Activated CD4-positive, alpha-beta T cell treated with anti-CD3 and anti-CD28 coated beads, Interleukin-2, amount 10 ng/mL, durations not matched to agents 24 days and 14 days (primary cell): ENCODE data around the gene UGT1A3. TPM values are rescaled to one million over a fixed set of nuclear protein-coding genes. Genes with fewer than 3 reads are reported as not detected.

ENCODE experiments used
- DNase-seq: peaks from one replicate; pipeline ENCODE4 v3.0.0; 2022
- H3K27ac Mint-ChIP-seq: one replicate; pipeline ENCODE4 v1.8.0; 2022; ENCODE audit warnings: mild to moderate bottlenecking, mixed read lengths
- H3K27me3 Mint-ChIP-seq: one replicate; pipeline ENCODE4 v1.8.0; 2022; ENCODE audit warnings: mixed read lengths
- H3K36me3 Mint-ChIP-seq: one replicate; pipeline ENCODE4 v1.8.0; 2022; ENCODE audit warnings: low read depth, mild to moderate bottlenecking, mixed read lengths
- H3K4me1 Mint-ChIP-seq: one replicate; pipeline ENCODE4 v1.8.0; 2021; ENCODE audit warnings: mixed read lengths
- H3K4me3 Mint-ChIP-seq: one replicate; pipeline ENCODE4 v1.8.0; 2022; ENCODE audit warnings: mild to moderate bottlenecking, moderate library complexity, mixed read lengths
- H3K9me3 Mint-ChIP-seq: one replicate; pipeline ENCODE4 v1.8.0; 2021; ENCODE audit warnings: mixed read lengths
- intact Hi-C: fragments of 100-400 bp; cut with micrococcal nuclease; formaldehyde crosslinking; loops from one replicate; pipeline ENCODE4 v1.15.1; 2023
- total RNA-seq: library from RNA; stranded (reverse); gene quantifications from 2 replicates; pipeline ENCODE4 v1.2.3, GENCODE V29; 2022

Gene UGT1A3
- total RNA-seq, 1 donor from 2014 or later, result not detected

DNA sequence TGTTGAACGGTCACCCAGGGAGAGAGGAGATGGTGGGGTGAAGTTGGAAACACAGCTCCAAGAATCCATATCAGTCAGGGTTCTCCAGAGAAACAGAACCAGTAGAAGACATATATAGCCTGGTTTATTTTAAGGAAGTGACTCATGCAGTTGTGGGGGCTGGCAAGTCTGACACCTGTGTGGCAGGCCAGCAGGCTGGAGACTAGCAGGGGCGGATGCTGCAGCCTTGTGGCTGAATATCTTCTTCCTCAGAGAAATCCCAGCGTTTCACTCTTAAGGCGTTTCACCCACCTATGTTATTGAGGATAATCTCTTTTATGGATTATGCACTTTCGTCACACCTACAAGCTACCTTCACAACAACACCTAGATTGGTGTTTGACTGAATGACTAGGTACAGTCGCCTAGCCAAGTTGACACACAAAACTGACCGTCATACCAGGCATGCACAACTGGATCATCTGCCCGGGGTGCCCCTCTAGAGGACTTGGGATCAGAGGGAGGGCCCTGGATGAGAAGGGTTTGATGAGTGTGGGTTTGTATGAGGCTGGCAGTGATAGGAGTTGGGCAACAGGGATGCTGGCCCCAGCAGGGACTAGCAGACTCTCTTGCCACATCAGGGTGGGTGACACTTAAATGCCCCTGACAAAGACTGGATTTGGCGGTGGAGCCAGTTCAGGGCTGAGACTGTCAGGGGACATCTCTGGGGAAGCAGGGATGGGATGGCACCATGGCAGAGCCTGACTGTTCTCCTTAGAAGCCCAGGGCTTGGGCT, 72.7 kb downstream of the UGT1A3 start:
- Mint-ChIP-seq H3K4me3 (no peak overlapping the region), H3K36me3 (no peaks in the 10 kb centered on the region), H3K9me3 (no peaks in the 10 kb centered on the region), H3K4me1 (no peaks in the 10 kb centered on the region), H3K27me3 (peaks cover 2% of the 10 kb centered on the region), H3K27ac (no peak overlapping the region)
- DNase-seq, result no peak
- intact Hi-C loops, result no loop called here

DNA sequence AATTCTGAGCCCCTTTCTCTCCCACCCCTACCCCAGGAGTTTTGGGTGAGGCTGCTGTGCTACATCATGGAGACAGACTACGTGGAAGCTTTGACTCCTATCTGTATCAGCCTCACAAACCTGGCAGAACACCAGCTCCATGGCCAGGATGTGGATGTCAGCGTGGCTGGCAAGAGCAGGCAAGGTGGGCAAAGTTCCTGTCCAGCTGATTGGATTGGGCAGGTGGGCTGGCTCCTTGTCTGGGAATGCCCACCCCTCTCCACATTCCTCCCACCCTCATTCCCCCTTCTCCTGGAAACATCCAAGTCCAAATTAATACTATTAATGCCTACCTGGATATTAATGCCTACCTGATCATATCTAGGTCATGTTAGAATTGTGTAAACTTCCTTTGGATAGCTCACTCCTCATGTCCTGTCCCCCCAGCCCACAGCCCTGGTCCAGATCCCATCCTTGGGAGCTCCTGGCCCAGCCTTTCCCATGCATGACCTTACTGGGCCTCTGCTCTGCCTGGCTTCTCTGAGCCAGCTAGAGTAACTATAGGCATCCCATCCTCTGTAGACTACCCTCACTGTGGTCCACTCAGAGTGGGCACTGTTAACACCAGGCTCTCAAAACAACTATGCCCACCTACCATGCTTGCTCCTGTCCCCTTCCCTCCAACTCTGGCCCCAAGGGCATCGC, 73.4 kb downstream of the UGT1A3 start:
- H3K27me3 Mint-ChIP-seq, result peaks cover 2% of the 10 kb centered on the region
- no peaks in the 10 kb centered on the region for H3K36me3 Mint-ChIP-seq
- no peaks in the 10 kb centered on the region for H3K4me1 Mint-ChIP-seq
- no peak overlapping the region for H3K27ac Mint-ChIP-seq
- intact Hi-C loops, result no loop called here
- no peaks in the 10 kb centered on the region for H3K9me3 Mint-ChIP-seq
- DNase-seq, result no peak
- H3K4me3 Mint-ChIP-seq, result no peak overlapping the region

GRCh38 chr2:233803292-233803911, 74.6 kb downstream of the UGT1A3 start:
- Mint-ChIP-seq H3K9me3 (no peaks in the 10 kb centered on the region), H3K4me1 (no peaks in the 10 kb centered on the region), H3K27ac (no peak overlapping the region), H3K27me3 (peaks cover 2% of the 10 kb centered on the region), H3K36me3 (no peaks in the 10 kb centered on the region), H3K4me3 (no peak overlapping the region)
- intact Hi-C loops, result no loop called here
- no peak for DNase-seq

DNA sequence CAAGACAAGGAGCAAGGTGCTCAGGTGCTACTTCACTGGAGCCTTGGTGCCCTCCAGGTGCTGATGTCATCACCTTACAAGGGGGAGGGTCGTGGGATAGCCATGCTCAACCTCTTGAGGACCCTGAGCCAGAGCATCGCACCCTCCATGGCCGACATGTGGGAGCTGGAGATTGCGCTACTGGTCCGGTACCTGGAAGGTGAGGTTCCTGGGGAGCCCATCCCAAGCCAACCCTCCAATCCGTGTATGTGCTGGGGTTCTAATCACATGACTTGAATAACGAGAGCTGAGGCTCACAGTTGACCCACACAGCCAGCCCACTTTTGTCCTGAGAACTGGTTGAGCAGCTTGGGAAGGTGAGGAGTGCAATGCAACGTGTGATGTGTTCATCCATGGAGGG, 75.2 kb downstream of the UGT1A3 start:
- Mint-ChIP-seq H3K4me1 (no peaks in the 10 kb centered on the region), H3K9me3 (no peaks in the 10 kb centered on the region), H3K27me3 (peaks cover 2% of the 10 kb centered on the region), H3K4me3 (no peak overlapping the region), H3K27ac (no peak overlapping the region), H3K36me3 (no peaks in the 10 kb centered on the region)
- intact Hi-C loops, result no loop called here
- DNase-seq, result no peak

DNA sequence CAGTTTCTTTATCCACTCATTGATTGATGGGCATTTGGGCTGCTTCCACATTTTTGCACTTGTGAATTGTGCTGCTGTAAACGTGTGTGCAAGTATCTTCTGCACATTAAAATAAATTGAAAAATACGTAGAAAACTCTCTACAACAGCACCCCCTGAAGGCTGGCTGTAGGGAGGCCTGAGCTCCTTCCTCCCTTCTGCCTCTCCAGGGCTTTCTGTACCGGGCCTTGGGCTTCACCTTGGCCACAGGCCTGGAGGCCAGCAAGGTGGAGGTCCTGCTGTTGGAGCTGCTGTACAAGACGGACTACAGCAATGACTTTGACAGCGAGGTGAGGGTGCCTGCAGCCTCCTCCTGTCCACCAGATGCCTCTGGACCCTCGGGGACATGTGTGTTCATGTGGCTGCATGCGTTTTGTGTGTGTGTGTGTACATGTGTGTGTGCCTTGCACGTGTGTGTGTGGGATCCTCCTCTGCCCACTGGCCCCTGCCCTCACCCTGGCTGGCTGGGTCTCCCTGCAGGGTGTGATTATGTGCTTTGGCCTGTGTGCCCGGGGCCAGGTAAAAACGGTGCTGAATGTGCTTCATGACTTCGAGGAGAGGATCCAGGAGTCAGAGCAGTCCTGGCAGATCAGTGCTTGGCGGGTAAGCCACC, 78.5 kb downstream of the UGT1A3 start:
- Mint-ChIP-seq H3K27ac (no peak overlapping the region), H3K9me3 (no peaks in the 10 kb centered on the region), H3K27me3 (peaks cover 4% of the 10 kb centered on the region), H3K36me3 (no peaks in the 10 kb centered on the region), H3K4me1 (no peaks in the 10 kb centered on the region), H3K4me3 (no peak overlapping the region)
- no peak for DNase-seq
- intact Hi-C loops, result no loop called here

- Mint-ChIP-seq H3K4me3 (no peak overlapping the region), H3K27ac (no peak overlapping the region), H3K9me3 (no peaks in the 10 kb centered on the region), H3K27me3 (peaks cover 4% of the 10 kb centered on the region), H3K4me1 (no peaks in the 10 kb centered on the region), H3K36me3 (no peaks in the 10 kb centered on the region)
- no peak for DNase-seq
- intact Hi-C loops, result no loop called here
Observed at GRCh38 chr2:233807966-233808935, 79.4 kb downstream of the UGT1A3 start.

GRCh38 chr2:233810385-233810784, 81.5 kb downstream of the UGT1A3 start:
- no peaks in the 10 kb centered on the region for H3K4me1 Mint-ChIP-seq
- intact Hi-C loops, result no loop called here
- H3K9me3 Mint-ChIP-seq, result no peaks in the 10 kb centered on the region
- peaks cover 8% of the 10 kb centered on the region for H3K27me3 Mint-ChIP-seq
- no peak overlapping the region for H3K4me3 Mint-ChIP-seq
- H3K36me3 Mint-ChIP-seq, result no peaks in the 10 kb centered on the region
- no peak for DNase-seq
- no peak overlapping the region for H3K27ac Mint-ChIP-seq

GRCh38 chr2:233811087-233811486, 82.2 kb downstream of the UGT1A3 start:
- intact Hi-C loops, result no loop called here
- DNase-seq, result no peak
- Mint-ChIP-seq H3K27ac (no peak overlapping the region), H3K4me3 (no peak overlapping the region), H3K27me3 (peaks cover 9% of the 10 kb centered on the region), H3K4me1 (no peaks in the 10 kb centered on the region), H3K36me3 (no peaks in the 10 kb centered on the region), H3K9me3 (no peaks in the 10 kb centered on the region)

DNA sequence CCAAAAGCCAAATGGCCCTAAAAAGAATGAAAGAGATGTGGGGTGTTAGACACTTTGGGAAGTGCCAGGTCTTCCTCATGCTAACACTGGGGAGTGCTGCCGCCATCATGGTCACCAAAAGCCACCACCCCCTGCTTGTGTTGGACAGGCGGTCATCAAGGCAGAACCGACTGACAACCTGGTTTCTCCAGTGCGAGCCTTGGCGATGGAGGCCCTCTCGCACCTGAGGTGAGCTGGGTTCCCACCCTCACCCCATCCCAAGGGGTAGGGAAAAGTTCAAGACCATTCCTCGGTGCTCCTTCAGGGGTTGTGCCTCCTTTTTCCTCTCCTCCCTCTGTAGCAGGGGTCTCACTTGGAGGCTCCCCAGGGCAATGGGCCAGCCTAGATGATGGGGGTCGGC, 82.9 kb downstream of the UGT1A3 start:
- Mint-ChIP-seq H3K36me3 (no peaks in the 10 kb centered on the region), H3K4me1 (no peaks in the 10 kb centered on the region), H3K27me3 (peaks cover 12% of the 10 kb centered on the region), H3K27ac (no peak overlapping the region), H3K9me3 (no peaks in the 10 kb centered on the region), H3K4me3 (no peak overlapping the region)
- intact Hi-C loops, result no loop called here
- no peak for DNase-seq

DNA sequence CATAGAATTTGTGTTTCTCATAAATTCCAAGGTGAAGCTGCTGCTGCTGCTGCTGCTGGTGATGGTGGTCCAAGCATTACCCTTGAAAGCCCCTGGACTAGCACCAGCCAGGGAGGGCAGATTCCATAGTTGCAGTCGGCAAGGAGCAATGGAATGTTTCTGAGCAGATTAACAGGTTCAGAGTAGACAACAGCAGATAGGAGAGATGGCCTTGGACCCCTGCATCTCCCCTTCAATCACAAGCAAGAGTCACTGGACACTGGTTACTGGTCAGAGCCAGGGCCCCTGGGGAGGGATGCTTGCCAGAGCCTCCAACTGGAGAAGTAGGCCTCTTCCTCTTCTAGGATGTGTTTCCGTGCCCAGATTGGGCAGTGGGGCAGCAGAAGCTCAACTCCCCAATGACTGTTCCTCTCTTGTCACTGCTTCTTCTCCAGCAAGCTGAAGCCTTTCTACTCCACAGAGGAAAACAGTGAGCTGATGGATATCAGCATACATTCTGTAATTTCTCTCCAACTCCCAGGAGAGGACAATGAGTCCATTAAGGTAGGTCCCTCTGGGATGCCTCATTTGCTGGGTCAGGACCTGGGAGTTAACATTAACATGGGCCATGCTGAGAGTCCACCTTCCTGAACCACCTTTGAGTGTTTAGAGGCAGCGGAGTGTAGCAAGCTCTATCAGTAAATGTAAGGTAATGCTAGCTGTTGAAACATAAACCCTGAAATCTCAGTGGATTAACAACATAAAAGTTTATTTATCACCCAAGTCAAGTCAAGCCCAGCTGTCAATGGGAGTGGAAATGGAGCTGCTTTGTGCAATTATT, 84.6 kb downstream of the UGT1A3 start:
- no peaks in the 10 kb centered on the region for H3K4me1 Mint-ChIP-seq
- no peak overlapping the region for H3K27ac Mint-ChIP-seq
- peaks cover 12% of the 10 kb centered on the region for H3K27me3 Mint-ChIP-seq
- H3K4me3 Mint-ChIP-seq, result no peak overlapping the region
- H3K9me3 Mint-ChIP-seq, result no peaks in the 10 kb centered on the region
- no peaks in the 10 kb centered on the region for H3K36me3 Mint-ChIP-seq
- no peak for DNase-seq
- intact Hi-C loops, result no loop called here

GRCh38 chr2:233814056-233814835, 85.4 kb downstream of the UGT1A3 start:
- Mint-ChIP-seq H3K27me3 (peaks cover 12% of the 10 kb centered on the region), H3K36me3 (no peaks in the 10 kb centered on the region), H3K9me3 (no peaks in the 10 kb centered on the region), H3K27ac (no peak overlapping the region), H3K4me3 (no peak overlapping the region), H3K4me1 (no peaks in the 10 kb centered on the region)
- no peak for DNase-seq
- intact Hi-C loops, result no loop called here

DNA sequence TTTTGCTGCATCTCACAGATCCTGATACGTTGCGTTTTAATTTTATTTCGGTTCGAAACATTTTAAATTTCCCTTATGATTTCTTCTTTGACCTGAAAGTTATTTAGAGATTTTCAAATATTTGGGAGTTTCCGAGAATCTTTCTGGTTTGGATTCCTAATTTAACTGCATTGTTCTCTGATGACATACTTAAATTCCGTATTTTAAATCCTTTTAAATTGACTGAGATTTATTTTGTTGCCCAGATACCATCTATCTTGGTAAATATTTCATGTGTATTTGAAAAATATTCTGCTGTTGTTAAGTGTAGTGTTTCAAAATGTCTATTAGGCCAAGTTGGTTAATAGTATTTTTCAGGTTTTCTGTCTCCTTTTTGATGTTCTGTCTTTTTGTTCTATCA, 87.0 kb downstream of the UGT1A3 start:
- H3K27ac Mint-ChIP-seq, result no peak overlapping the region
- H3K36me3 Mint-ChIP-seq, result no peaks in the 10 kb centered on the region
- intact Hi-C loops, result no loop called here

More for the DNA sequence above, 87.0 kb downstream of the UGT1A3 start:
- DNase-seq, result no peak
- H3K27me3 Mint-ChIP-seq, result peaks cover 10% of the 10 kb centered on the region
- no peak overlapping the region for H3K4me3 Mint-ChIP-seq
- H3K9me3 Mint-ChIP-seq, result no peaks in the 10 kb centered on the region
- no peaks in the 10 kb centered on the region for H3K4me1 Mint-ChIP-seq
